ENCODE measurements around the gene SCD.

DNA sequence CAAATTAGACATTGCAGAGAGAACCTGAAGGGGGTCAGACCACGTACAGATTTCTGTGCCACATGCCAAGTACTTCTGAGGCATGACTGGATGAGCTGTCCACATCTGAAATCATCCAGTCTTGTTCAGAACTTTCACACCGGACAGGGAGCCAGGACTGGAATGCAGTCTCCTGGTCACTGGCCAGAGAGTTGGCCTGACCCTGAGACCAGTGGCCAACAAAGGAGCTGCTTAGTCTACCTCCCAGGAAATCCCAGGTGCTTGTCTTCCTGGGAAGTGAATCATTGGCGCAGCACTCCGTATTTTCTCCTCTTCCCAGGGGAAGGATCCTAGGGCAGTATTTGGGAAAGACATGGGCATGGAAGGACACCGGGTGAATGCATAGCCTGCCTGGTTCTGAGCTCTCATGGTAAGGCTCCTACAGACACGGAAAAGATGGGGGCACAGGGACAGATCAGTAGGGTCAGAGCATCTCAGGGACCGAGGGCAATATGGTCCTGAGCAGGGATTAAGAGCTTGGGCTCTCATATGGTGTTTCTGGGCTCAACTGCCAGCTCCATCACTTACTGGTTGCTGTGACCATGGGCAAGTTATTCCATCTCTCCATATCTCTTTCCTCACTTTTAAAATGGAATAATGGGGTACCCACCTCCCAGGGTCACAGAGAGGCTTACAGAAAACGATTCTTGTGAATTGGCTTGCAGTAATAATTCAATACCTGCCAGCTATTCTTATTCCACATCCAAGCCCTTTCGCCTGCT, 1.3 kb upstream of the SCD start:
- TF ChIP-seq, protein P1, sequence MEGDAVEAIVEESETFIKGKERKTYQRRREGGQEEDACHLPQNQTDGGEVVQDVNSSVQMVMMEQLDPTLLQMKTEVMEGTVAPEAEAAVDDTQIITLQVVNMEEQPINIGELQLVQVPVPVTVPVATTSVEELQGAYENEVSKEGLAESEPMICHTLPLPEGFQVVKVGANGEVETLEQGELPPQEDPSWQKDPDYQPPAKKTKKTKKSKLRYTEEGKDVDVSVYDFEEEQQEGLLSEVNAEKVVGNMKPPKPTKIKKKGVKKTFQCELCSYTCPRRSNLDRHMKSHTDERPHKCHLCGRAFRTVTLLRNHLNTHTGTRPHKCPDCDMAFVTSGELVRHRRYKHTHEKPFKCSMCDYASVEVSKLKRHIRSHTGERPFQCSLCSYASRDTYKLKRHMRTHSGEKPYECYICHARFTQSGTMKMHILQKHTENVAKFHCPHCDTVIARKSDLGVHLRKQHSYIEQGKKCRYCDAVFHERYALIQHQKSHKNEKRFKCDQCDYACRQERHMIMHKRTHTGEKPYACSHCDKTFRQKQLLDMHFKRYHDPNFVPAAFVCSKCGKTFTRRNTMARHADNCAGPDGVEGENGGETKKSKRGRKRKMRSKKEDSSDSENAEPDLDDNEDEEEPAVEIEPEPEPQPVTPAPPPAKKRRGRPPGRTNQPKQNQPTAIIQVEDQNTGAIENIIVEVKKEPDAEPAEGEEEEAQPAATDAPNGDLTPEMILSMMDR (IDR thresholded peaks at IDR 0.05): no peak
- no peak for TF ChIP-seq POLR2AphosphoS5 (IDR thresholded peaks at IDR 0.05)

Measured in upper lobe of left lung (tissue), 4 donors.